Smooth muscle cell (in vitro differentiated cells): ENCODE data around the gene OR10C1. TPM values are rescaled to one million over a fixed set of nuclear protein-coding genes. Genes with fewer than 3 reads are reported as not detected.
"Not testable (repeated sequence)": the region's sequence is repeated elsewhere in the genome, so short reads cannot be mapped to it uniquely, and the experiment has no call there.

ENCODE experiments used
- DNase-seq: peaks from one replicate; lab custom pipeline; 2025; ENCODE audit not compliant: unreplicated experiment; lab: John Stamatoyannopoulos, UW
- H2AFZ ChIP-seq: fragments of 200-600 bp; sonication (generic); 2 replicates; pipeline ENCODE4 v1.6.0; 2016; ENCODE audit warnings: antibody characterized with exemption, low read depth, mild to moderate bottlenecking
- H3F3A ChIP-seq: fragments of 200-600 bp; sonication (generic); 2 replicates; pipeline ENCODE4 v1.6.0; 2017; ENCODE audit warnings: antibody characterized with exemption, low read depth
- H3K27ac ChIP-seq: fragments of 200-600 bp; sonication (generic); 2 replicates; pipeline ENCODE4 v1.5.1; 2016; ENCODE audit warnings: low read depth, mild to moderate bottlenecking
- H3K27me3 ChIP-seq: fragments of 200-600 bp; sonication (generic); 2 replicates; pipeline ENCODE4 v1.6.1; 2016; ENCODE audit warnings: low read depth, mild to moderate bottlenecking
- H3K36me3 ChIP-seq: fragments of 200-600 bp; sonication (generic); 2 replicates; pipeline ENCODE4 v1.5.1; 2016; ENCODE audit warnings: low read depth
- H3K4me1 ChIP-seq: fragments of 200-600 bp; sonication (generic); 2 replicates; pipeline ENCODE4 v1.5.1; 2016; ENCODE audit warnings: low read depth
- H3K4me2 ChIP-seq: fragments of 200-600 bp; sonication (generic); 2 replicates; pipeline ENCODE4 v1.6.0; 2016; ENCODE audit warnings: mild to moderate bottlenecking
- H3K4me3 ChIP-seq: fragments of 200-600 bp; sonication (generic); 2 replicates; pipeline ENCODE4 v1.5.1; 2016; ENCODE audit warnings: mild to moderate bottlenecking
- H3K79me2 ChIP-seq: fragments of 200-600 bp; sonication (generic); 2 replicates; pipeline ENCODE4 v1.6.0; 2016; ENCODE audit warnings: low read depth, mild to moderate bottlenecking
- H3K9ac ChIP-seq: fragments of 200-600 bp; sonication (generic); 2 replicates; pipeline ENCODE4 v1.6.0; 2016; ENCODE audit warnings: low read depth
- H3K9me3 ChIP-seq: fragments of 200-600 bp; sonication (generic); replicated peaks from 2 replicates; pipeline ENCODE4 v1.5.1; 2016; ENCODE audit warnings: low read depth
- H4K20me1 ChIP-seq: fragments of 200-600 bp; sonication (generic); 2 replicates; pipeline ENCODE4 v1.6.0; 2016; ENCODE audit warnings: low read depth
- WGBS: methylation state at CpG from one replicate; pipeline ENCODE4 v1.1.7; 2016; ENCODE audit warnings: low lambda C conversion rate; 5-methylcytosine and 5-hydroxymethylcytosine counted together
- polyA plus RNA-seq: library from polyadenylated mRNA; unstranded; fragments of >200 nt; fragmentation: Nextera tagmentation; extraction: Ambion mirVana; gene quantifications from 2 replicates; pipeline ENCODE4 v1.2.1, GENCODE V29; 2016
- total RNA-seq: library from RNA; depleted of rRNA; stranded (reverse); fragments of >200 nt; gene quantifications from 2 replicates; pipeline ENCODE4 v1.2.3, GENCODE V29; 2014
- TF ChIP-seq, protein P1 (sequence below): fragments of 200-600 bp; sonication (generic); IDR thresholded peaks from 2 replicates; pipeline ENCODE4 v1.5.1; 2017; ENCODE audit warnings: borderline replicate concordance, mild to moderate bottlenecking, antibody characterized with exemption; ENCODE audit not compliant: insufficient read depth, poor library complexity, severe bottlenecking

The OR10C1 gene
- total and polyA plus RNA-seq, 2 experiments from 2014 or later, result not detected

DNA sequence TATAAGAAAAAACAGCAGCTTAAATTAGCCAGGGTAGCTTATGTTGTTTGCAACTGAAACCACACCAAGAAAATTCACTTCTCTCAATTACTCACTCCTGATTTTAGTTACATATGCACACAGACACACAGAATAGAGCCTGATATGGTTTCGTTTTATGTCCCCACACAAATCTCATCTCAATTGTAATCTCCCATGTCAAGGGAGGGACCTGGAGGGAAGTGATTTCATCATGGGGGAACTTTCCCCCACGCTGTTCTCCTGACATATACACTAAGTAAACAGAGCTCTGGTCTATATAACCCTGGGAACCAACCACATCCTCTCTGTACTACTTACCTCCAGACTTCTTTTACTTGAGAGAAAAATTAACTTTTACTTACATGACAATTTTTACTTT is 14.5 kb upstream of the OR10C1 start:
- H3K4me3 ChIP-seq, result no peak overlapping the region
- no peak overlapping the region for H3K4me2 ChIP-seq
- no peaks in the 10 kb centered on the region for H3K79me2 ChIP-seq
- no peak overlapping the region for H3K27ac ChIP-seq
- H3K4me1 ChIP-seq, result no peaks in the 10 kb centered on the region
- H4K20me1 ChIP-seq, result no peaks in the 10 kb centered on the region
- no peaks in the 10 kb centered on the region for H3K27me3 ChIP-seq
- H3F3A ChIP-seq, result no peaks in the 10 kb centered on the region
- TF ChIP-seq, protein P1, sequence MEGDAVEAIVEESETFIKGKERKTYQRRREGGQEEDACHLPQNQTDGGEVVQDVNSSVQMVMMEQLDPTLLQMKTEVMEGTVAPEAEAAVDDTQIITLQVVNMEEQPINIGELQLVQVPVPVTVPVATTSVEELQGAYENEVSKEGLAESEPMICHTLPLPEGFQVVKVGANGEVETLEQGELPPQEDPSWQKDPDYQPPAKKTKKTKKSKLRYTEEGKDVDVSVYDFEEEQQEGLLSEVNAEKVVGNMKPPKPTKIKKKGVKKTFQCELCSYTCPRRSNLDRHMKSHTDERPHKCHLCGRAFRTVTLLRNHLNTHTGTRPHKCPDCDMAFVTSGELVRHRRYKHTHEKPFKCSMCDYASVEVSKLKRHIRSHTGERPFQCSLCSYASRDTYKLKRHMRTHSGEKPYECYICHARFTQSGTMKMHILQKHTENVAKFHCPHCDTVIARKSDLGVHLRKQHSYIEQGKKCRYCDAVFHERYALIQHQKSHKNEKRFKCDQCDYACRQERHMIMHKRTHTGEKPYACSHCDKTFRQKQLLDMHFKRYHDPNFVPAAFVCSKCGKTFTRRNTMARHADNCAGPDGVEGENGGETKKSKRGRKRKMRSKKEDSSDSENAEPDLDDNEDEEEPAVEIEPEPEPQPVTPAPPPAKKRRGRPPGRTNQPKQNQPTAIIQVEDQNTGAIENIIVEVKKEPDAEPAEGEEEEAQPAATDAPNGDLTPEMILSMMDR, result no peak
- 50% methylated on average over 2 of the region's 2 CpGs for WGBS
- H3K9me3 ChIP-seq, result no peaks in the 10 kb centered on the region
- no peak overlapping the region for H2AFZ ChIP-seq
- H3K9ac ChIP-seq, result no peak overlapping the region
- no peak for DNase-seq
- H3K36me3 ChIP-seq, result no peaks in the 10 kb centered on the region

DNA sequence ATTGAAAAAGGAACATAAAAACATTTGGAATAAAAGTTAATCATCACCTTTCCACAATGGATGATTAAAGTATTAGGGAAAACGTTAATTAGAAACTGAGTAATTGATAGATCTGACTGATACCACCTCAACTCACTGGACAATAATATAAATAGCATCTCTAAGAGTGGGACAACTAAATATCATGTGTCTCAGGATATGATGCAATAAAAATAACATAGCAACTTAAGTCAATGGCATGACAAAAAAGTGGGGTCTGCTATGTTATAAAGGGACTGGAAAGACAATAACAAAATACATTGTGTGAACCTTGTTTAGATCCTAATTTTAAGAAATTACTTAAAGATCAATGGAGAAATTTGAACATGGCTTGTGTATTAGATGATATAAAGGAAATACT is 14.0 kb upstream of the OR10C1 start:
- H4K20me1 ChIP-seq, result no peaks in the 10 kb centered on the region
- no peak overlapping the region for H3K4me2 ChIP-seq
- no peak overlapping the region for H2AFZ ChIP-seq
- no peaks in the 10 kb centered on the region for H3F3A ChIP-seq
- no peaks in the 10 kb centered on the region for H3K4me1 ChIP-seq
- H3K27me3 ChIP-seq, result no peaks in the 10 kb centered on the region
- no peak overlapping the region for H3K27ac ChIP-seq
- no peak overlapping the region for H3K9ac ChIP-seq
- DNase-seq, result no peak
- H3K79me2 ChIP-seq, result no peaks in the 10 kb centered on the region
- WGBS, result 73% methylated on average over 1 of the region's 1 CpG
- H3K9me3 ChIP-seq, result no peaks in the 10 kb centered on the region
- TF ChIP-seq, protein P1, result no peak
- H3K4me3 ChIP-seq, result no peak overlapping the region
- no peaks in the 10 kb centered on the region for H3K36me3 ChIP-seq

DNA sequence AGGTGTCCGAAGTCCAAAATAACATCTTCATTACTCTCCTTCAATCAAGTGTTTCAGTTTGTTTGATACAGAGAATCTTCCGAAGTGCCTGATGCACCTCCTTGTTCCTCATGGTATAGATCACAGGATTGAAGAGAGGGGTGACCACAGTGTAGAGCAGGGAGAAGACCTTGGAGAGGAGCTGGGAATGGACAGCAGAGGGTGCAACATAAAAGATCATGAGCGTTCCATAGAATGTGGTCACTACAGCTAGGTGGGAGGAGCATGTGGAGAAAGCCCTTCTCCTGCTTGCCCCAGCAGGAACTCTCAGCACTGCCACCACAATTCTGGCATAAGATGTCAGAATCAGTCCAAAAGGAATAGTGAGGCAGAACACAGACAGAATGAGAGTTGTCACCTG is 12.5 kb upstream of the OR10C1 start:
- WGBS, result 94% methylated on average over 3 of the region's 3 CpGs
- H3K4me2 ChIP-seq, result no peak overlapping the region
- H4K20me1 ChIP-seq, result no peaks in the 10 kb centered on the region
- TF ChIP-seq, protein P1, result no peak
- H3K4me3 ChIP-seq, result no peak overlapping the region
- no peak overlapping the region for H3K9ac ChIP-seq
- no peaks in the 10 kb centered on the region for H3F3A ChIP-seq
- no peak overlapping the region for H2AFZ ChIP-seq
- H3K36me3 ChIP-seq, result no peaks in the 10 kb centered on the region
- H3K4me1 ChIP-seq, result no peaks in the 10 kb centered on the region
- no peaks in the 10 kb centered on the region for H3K9me3 ChIP-seq
- H3K79me2 ChIP-seq, result no peaks in the 10 kb centered on the region
- H3K27me3 ChIP-seq, result no peaks in the 10 kb centered on the region
- no peak overlapping the region for H3K27ac ChIP-seq
- DNase-seq, result no peak

DNA sequence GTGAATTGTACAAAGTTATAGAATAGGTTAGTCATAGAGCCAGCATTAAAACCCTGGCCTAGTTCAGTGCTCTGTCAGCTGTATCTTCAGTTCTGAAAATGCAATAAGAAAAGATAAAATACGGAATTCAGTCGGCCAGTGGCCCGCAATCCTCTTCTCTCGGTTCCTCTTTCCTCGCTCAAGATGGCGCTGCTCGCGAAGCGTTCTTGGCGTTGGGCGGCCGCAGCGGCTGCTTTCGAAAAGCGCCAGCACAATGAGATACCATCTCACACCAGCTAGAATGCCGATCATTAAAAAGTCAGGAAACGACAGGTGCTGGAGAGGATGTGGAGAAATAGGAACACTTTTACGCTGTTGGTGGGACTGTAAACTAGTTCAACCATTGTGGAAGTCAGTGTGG is 2.4 kb upstream of the OR10C1 start:
- WGBS, result 67% methylated on average over 18 of the region's 18 CpGs
- H3K27me3 ChIP-seq, H3F3A ChIP-seq, H3K4me1 ChIP-seq, H3K9ac ChIP-seq, H3K27ac ChIP-seq, H3K9me3 ChIP-seq, H3K79me2 ChIP-seq, H2AFZ ChIP-seq, DNase-seq, H3K36me3 ChIP-seq, H3K4me3 ChIP-seq, H3K4me2 ChIP-seq, H4K20me1 ChIP-seq: not testable (repeated sequence)
